Stimulated activated CD8-positive, alpha-beta memory T cell treated with anti-CD3 and anti-CD28 coated beads, Interleukin-12 subunit alpha, Interleukin-12 subunit beta, amount 100 ng/mL, for 24 hours (primary cell): ENCODE data around the gene MAP3K2.

Experiments
- DNase-seq: peaks from one replicate; pipeline ENCODE4 v3.0.0-alpha.2; 2020; ENCODE audit errors: extremely low read depth

Gene MAP3K2

GRCh38 chr2:127407091-127407490 is 19.3 kb upstream of the MAP3K2 start:
- DNase-seq = no peak

GRCh38 chr2:127406454-127406853 is 18.7 kb upstream of the MAP3K2 start:
- DNase-seq = no peak

DNA sequence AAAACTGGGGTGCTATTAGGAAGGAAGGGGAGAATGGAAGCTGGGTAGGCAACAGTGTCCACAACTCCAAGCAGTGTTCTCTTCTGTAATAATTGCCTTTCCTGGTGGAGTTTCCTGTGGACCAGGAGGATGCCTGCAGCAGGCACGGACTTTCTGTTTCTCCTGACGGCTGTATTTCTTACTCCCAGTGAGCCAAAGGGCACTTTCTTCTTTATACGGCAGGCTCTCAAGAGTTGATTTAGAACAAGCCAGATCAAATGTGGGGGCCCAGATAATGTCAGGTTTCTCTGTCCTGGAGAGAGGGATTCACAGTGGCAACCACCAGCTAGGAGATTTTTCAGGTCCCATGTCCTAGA is 17.5 kb upstream of the MAP3K2 start:
- DNase-seq = no peak

GRCh38 chr2:127404466-127405254 is 16.9 kb upstream of the MAP3K2 start:
- DNase-seq = no peak

DNA sequence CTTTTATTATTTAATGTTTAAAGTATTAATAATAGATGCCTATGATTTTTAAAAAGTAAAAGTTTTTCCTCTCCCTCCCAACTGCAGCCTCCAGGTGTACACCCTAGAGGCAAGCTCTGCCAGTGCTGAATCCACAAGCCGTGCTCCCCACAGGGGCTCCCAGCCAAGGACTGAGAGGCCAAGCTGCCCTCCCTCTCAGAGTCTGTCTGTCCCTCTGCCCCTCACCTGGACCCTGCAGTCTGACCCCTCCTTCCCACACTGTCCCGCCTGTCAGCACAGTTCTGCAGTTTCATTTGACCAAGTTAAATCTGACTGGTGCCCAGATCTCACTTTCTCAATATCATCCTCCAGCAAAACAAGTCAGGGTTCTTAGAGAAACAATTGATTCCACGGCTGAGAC is 15.7 kb upstream of the MAP3K2 start:
- DNase-seq = no peak

DNA sequence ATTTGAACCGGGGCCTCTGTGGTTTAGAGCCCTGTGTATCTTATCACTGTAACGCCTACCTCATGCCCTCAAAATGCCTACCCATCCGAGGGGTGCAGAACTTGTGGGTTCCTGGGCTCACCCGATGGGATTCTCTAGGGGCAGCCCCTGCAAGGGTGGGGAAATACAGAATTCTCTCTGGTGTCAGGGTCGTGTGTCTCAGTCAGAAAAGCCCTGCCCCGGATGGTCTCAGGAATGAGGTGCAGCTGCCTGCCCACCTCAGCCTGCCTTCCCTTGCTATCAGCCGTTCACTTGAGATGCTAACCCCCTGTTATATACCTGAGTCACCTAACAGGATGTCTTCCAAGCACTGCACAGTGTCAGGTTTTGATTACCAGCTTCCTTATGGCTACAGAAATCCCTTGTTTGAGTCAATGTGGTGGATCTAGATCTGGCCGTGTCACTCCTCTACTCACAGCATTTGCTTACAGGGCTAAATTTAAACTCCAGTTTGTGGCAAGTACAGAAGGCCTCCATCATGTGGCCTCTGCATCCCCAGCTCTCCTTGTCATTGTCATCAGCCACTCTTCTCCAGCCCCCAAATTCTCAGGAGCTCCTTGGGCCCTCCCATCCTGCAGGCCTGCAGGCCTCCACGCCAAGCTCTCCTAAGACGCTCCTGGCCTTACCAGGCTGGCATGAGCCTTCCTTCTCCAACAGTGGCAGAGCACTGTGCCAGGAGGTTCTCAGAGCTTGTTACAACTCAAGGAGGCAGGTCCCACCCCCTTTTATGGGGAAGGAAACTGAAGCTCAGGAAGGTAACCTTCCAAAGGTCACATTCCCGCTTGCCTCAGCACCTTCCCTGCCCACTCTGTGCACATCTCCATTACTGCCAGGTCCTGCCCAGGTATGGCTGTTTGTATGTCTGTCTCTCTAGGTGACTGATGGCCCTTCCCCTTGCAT is 14.3 kb upstream of the MAP3K2 start:
- no peak for DNase-seq

GRCh38 chr2:127400897-127401756 is 13.4 kb upstream of the MAP3K2 start:
- no peak for DNase-seq

DNA sequence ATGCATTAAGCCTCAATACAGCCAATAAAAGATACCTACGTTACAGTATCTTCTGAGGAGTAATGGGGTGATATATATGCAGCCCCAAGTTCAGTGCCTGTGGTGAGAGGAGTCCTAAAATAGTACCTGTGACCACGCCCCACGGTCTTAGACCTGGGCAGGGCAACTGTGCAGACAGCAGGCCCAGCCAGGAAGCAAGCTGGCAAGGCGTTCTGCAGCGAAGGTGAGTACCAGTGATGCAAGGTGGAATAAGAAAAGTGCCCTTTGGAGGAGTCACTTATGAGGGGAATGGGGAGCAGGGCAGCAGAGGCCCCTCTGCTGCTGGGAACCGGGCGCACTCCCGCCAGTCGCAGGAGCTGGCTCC is 12.7 kb upstream of the MAP3K2 start:
- no peak for DNase-seq

DNA sequence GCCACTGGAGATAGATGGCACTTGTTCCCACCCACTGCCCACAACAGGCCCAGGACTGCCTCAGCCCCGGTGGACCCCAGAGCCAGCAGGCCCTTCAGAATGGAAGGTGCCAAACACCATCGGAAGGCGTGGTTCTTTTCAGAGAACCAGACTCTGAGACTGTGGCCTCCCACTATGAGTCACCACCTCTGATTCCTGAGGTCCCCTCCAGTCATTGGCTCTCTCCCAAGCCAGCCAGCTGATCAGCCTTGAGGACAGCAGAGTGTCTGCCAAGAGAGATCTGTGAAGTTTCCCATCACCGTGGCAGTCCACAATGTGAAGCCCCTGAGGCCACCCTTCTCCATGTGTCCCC is 10.4 kb upstream of the MAP3K2 start:
- no peak for DNase-seq

DNA sequence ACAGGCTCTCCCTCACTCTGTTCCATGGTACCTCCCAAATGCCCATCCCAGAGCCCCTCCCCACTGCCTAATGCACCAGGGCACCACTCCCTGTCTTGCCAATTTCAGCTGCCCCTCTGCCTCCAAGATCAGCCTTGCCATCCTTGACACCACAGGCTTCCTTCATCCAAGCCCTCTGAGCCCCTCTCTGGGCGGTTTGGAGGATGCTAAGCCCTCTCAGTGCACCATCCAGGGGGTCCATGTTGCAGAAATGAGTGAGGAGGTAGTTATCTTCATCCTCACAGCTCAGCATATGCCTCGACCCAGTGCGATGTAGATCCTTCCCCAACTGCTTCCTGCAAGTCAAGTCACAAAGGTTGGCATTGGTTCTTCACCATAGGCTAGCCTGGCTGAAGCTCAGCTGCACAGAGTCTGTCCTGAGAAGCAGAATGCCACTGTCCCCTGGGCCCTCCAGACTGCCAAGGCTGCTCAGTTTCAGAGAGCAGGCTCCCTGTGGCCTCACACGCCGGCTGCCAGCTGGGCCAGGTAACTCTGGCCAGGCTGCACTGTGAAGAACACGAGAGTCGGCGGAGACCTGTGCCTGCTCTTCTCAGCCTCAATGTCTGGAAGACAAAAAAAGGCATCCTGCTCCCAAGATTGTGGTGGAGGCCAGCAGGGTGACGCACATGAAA is 9.9 kb upstream of the MAP3K2 start:
- no peak for DNase-seq

DNA sequence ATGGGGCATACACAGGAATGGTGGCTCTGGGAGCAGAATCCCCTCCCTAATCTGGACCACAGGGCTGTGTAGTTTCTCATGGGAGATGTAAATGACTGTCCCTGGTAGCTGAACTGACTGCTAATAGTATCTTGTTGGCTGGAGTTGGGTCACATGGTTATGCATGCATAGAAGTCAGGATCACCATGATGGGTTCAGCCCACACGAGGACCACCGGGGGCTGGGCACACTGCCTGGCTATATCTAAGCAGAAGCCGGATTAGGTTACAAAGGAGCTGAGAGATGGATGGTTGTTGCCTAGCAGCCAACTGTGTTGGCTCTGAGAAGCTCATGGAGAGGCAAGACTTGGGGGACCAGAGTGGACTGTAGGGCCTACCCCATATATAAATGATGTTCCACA is 6.7 kb upstream of the MAP3K2 start:
- no peak for DNase-seq

- no peak for DNase-seq
These were observed 5.2 kb upstream of the MAP3K2 start for GRCh38 chr2:127392828-127393578.

- DNase-seq = no peak
These were observed 4.5 kb upstream of the MAP3K2 start for GRCh38 chr2:127392133-127392827.

- no peak for DNase-seq
These were observed 2.1 kb upstream of the MAP3K2 start for GRCh38 chr2:127389778-127390435.

GRCh38 chr2:127388423-127389164 is 819 bp upstream of the MAP3K2 start:
- no peak for DNase-seq

DNA sequence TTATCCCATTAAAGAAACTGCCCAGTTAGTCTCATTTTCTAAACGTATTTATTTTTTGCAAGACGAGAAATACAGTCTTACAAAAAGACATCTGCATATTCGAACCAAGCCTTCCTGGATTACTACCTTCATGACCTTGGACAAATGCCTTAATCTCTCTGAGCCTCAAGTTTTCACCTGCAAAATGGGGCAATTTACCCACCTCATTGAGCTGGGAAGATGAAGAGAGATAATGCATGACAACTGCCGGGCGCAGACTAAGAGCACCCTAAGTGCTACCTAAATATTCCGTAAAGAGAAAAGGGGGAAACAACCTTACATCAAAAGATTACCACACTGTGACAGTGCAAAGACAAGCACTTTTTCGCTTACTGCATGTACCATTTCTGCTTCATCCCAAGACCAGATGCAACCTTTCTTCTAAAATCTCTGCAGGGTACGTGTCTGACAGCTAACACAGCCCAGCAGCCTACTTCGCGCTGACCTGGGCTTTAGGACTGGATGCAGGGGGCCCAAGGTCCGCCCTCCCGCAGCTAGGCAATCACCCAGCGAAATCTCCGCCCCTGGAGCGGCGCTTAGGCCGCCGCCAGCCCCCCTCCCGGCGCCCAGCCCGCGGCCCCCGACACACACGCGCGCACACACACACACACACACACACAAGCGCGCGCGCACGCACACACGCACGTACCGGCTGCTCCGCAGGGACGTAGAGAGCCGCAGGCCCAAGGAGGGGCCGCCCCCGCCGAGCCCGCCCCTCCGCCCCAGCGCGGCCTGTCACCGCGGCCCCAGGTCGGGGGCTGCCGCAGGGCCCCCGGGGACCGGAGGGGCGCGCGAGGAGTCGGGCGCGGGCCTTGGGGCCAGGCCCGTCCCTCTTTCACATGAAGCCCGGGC is 766 bp downstream of the MAP3K2 start:
- DNase-seq = peak; percentile 61

DNA sequence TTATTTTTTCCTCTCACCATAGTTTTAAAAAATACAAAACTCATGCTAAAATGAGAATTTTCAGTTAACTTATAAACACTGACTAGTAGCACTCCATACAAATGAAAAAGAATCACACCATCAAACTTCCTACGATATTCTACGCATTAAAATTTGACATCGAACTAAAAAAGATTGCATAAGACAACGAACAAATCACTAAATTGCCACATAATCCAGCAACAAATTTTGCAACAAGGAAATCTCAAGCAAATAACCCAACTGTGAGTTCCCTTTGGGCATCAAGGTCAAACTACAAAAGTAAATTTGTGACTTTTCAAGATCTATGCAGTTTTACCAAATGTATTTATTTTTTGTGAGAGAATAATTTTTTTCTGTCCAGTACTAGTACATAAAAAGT is 1.5 kb downstream of the MAP3K2 start:
- no peak for DNase-seq

GRCh38 chr2:127384529-127384928 is 3.2 kb downstream of the MAP3K2 start:
- no peak for DNase-seq
